Calu3 (cell line): ENCODE measurements around the gene S1PR2. TPM values are rescaled to one million over a fixed set of nuclear protein-coding genes. Genes with fewer than 3 reads are reported as not detected.
A peak's percentile ranks its signal among the peaks of the same experiment; 100 is the strongest.

Source experiments
- BruUV-seq: library from RNA; stranded (reverse); fragments of 400-500 nt; replicated peaks from 2 replicates; lab custom pipeline; 2021; lab: Mats Ljungman, UMichigan
- CTCF ChIA-PET: fragments of 300-600 bp; sonication (Branson Sonifier 250); formaldehyde crosslinking; loops from one replicate; lab custom pipeline; 2022; ENCODE audit warnings: antibody characterized with exemption; lab: Charles Lee
- DNase-seq: peaks from one replicate; pipeline ENCODE4 v3.0.0; 2022
- H3K27ac Mint-ChIP-seq: one replicate; pipeline ENCODE4 v1.8.0; 2022; ENCODE audit warnings: mixed read lengths; ENCODE audit not compliant: unreplicated experiment
- H3K27me3 Mint-ChIP-seq: one replicate; pipeline ENCODE4 v1.8.0; 2022; ENCODE audit warnings: mixed read lengths; ENCODE audit not compliant: unreplicated experiment
- H3K36me3 Mint-ChIP-seq: one replicate; pipeline ENCODE4 v1.8.0; 2022; ENCODE audit warnings: mild to moderate bottlenecking, moderate library complexity, mixed read lengths; ENCODE audit not compliant: insufficient read depth, unreplicated experiment
- H3K4me1 Mint-ChIP-seq: one replicate; pipeline ENCODE4 v1.8.0; 2022; ENCODE audit warnings: mild to moderate bottlenecking, low read depth, mixed read lengths; ENCODE audit not compliant: unreplicated experiment
- H3K4me3 Mint-ChIP-seq: one replicate; pipeline ENCODE4 v1.8.0; 2022; ENCODE audit warnings: mild to moderate bottlenecking, low read depth, moderate library complexity, mixed read lengths; ENCODE audit not compliant: unreplicated experiment
- H3K9me3 Mint-ChIP-seq: one replicate; pipeline ENCODE4 v1.8.0; 2022; ENCODE audit warnings: low read depth, mixed read lengths; ENCODE audit not compliant: unreplicated experiment
- intact Hi-C: fragments of 100-400 bp; cut with micrococcal nuclease; formaldehyde crosslinking; loops from one replicate; pipeline ENCODE4 v1.10.0; 2022; ENCODE audit not compliant: unreplicated experiment
- total RNA-seq: library from RNA; stranded (reverse); gene quantifications from 2 replicates; pipeline ENCODE4 v1.2.3, GENCODE V29; 2022
- TF ChIP-seq, protein P1 (sequence below): fragments of 200-600 bp; IDR thresholded peaks from one replicate; pipeline ENCODE4 v1.8.0; 2022; ENCODE audit warnings: antibody characterized with exemption; ENCODE audit not compliant: unreplicated experiment

S1PR2 gene
- total RNA-seq, 1 experiment from 2014 or later: 4.8 TPM

- Mint-ChIP-seq H3K9me3 (no peaks in the 10 kb centered on the region), H3K4me1 (no peaks in the 10 kb centered on the region), H3K36me3 (peaks cover 31% of the 10 kb centered on the region), H3K27me3 (no peaks in the 10 kb centered on the region), H3K27ac (peak overlapping the region; percentile 89), H3K4me3 (peak overlapping the region; percentile 94)
- TF ChIP-seq, protein P1, sequence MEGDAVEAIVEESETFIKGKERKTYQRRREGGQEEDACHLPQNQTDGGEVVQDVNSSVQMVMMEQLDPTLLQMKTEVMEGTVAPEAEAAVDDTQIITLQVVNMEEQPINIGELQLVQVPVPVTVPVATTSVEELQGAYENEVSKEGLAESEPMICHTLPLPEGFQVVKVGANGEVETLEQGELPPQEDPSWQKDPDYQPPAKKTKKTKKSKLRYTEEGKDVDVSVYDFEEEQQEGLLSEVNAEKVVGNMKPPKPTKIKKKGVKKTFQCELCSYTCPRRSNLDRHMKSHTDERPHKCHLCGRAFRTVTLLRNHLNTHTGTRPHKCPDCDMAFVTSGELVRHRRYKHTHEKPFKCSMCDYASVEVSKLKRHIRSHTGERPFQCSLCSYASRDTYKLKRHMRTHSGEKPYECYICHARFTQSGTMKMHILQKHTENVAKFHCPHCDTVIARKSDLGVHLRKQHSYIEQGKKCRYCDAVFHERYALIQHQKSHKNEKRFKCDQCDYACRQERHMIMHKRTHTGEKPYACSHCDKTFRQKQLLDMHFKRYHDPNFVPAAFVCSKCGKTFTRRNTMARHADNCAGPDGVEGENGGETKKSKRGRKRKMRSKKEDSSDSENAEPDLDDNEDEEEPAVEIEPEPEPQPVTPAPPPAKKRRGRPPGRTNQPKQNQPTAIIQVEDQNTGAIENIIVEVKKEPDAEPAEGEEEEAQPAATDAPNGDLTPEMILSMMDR: no peak
- no peak for DNase-seq
- CTCF ChIA-PET: no interaction called here
- BruUV-seq: TSS peak; percentile 76
- intact Hi-C loops: loop anchor here (5.0 kb wide), 1 partner anchor 60 kb away; the partner anchor contains the start of gene DNMT1
These were observed 21.6 kb upstream of the S1PR2 start for GRCh38 chr19:10252707-10253106.

GRCh38 chr19:10251792-10252694 lies 20.9 kb upstream of the S1PR2 start, which contains the start of gene MRPL4:
TSS of gene MRPL4 (plus strand) at chr19:10252214. CDS start at chr19:10252254, 40 bp downstream.
- TF ChIP-seq, protein P1: no peak
- BruUV-seq: no TSS peak
- peak; percentile 88 for DNase-seq
- Mint-ChIP-seq H3K27me3 (no peaks in the 10 kb centered on the region), H3K4me1 (no peaks in the 10 kb centered on the region), H3K9me3 (no peaks in the 10 kb centered on the region), H3K4me3 (peak within 1 kb of the TSS; percentile 94), H3K36me3 (peaks cover 31% of the 10 kb centered on the region), H3K27ac (peak within 1 kb of the TSS; percentile 89)
- CTCF ChIA-PET: interaction anchor here (1.1 to 1.3 kb wide), 2 partner anchors 137 to 146 kb away, joined by 3 to 4 read pairs; partner anchors contain the start of gene PPAN
- intact Hi-C loops: loop anchor here (2.0 to 5.0 kb wide), 2 partner anchors 60 to 321 kb away; partner anchors contain the start of gene DNMT1

- no peaks in the 10 kb centered on the region for H3K4me1 Mint-ChIP-seq
- H3K27me3 Mint-ChIP-seq: no peaks in the 10 kb centered on the region
- TF ChIP-seq, protein P1: no peak
- peaks cover 5% of the 10 kb centered on the region for H3K36me3 Mint-ChIP-seq
- no peaks in the 10 kb centered on the region for H3K9me3 Mint-ChIP-seq
- H3K4me3 Mint-ChIP-seq: no peak overlapping the region
- CTCF ChIA-PET: no interaction called here
- no TSS peak for BruUV-seq
- DNase-seq: no peak
- intact Hi-C loops: no loop called here
- H3K27ac Mint-ChIP-seq: no peak overlapping the region
These were observed 15.4 kb upstream of the S1PR2 start for GRCh38 chr19:10246511-10246910.

- no peaks in the 10 kb centered on the region for H3K9me3 Mint-ChIP-seq
- intact Hi-C loops: no loop called here
- H3K4me3 Mint-ChIP-seq: no peak overlapping the region
- DNase-seq: no peak
- H3K4me1 Mint-ChIP-seq: no peaks in the 10 kb centered on the region
- H3K27me3 Mint-ChIP-seq: no peaks in the 10 kb centered on the region
- no TSS peak for BruUV-seq
- peaks cover 3% of the 10 kb centered on the region for H3K36me3 Mint-ChIP-seq
- CTCF ChIA-PET: interaction anchor here (0.6 kb wide), 1 partner anchor 125 kb away, joined by 4 read pairs; the partner anchor contains the start of gene EIF3G
- TF ChIP-seq, protein P1: no peak
- H3K27ac Mint-ChIP-seq: no peak overlapping the region
These were observed 14.2 kb upstream of the S1PR2 start for GRCh38 chr19:10245189-10245939.
